IPS DF 6.9 (cell line): ENCODE data around the gene SYNPO.

ENCODE experiments used
- DNase-seq: peaks from one replicate; pipeline ENCODE4 v3.0.0-alpha.2; 2013; ENCODE audit warnings: low read depth, low spot score
- H3K27ac ChIP-seq: one replicate; pipeline ENCODE4 v1.5.1; 2013; ENCODE audit warnings: low read length, control low read depth
- H3K27me3 ChIP-seq: 2 replicates; pipeline ENCODE4 v1.6.1; 2013; ENCODE audit warnings: mild to moderate bottlenecking, low read length; ENCODE audit not compliant: control insufficient read depth, insufficient read depth
- H3K36me3 ChIP-seq: 2 replicates; pipeline ENCODE4 v1.6.1; 2013; ENCODE audit warnings: low read length; ENCODE audit not compliant: control insufficient read depth, insufficient read depth
- H3K4me1 ChIP-seq: 2 replicates; pipeline ENCODE4 v1.6.1; 2013; ENCODE audit warnings: low read length; ENCODE audit not compliant: control insufficient read depth, insufficient read depth
- H3K4me3 ChIP-seq: 2 replicates; pipeline ENCODE4 v1.5.1; 2013; ENCODE audit warnings: mild to moderate bottlenecking, low read length
- H3K9me3 ChIP-seq: 2 replicates; pipeline ENCODE4 v1.6.1; 2013; ENCODE audit warnings: low read length, inconsistent platforms; ENCODE audit not compliant: control insufficient read depth, insufficient read depth
- WGBS: extraction: QIAGEN DNeasy Blood & Tissue Kit; methylation state at CpG from one replicate; pipeline ENCODE4 v1.1.7; 2013; ENCODE audit warnings: mixed read lengths, missing lambda C conversion rate; ENCODE audit not compliant: insufficient read length, insufficient coverage; 5-methylcytosine and 5-hydroxymethylcytosine counted together

SYNPO gene

GRCh38 chr5:150633429-150633828, 7.0 kb upstream of the SYNPO start:
- WGBS = no CpG with 5 or more reads among the region's 2 CpGs
- no peak for DNase-seq
- no peaks in the 10 kb centered on the region for H3K36me3 ChIP-seq
- H3K4me3 ChIP-seq = no peak overlapping the region
- H3K27me3 ChIP-seq = no peaks in the 10 kb centered on the region
- 0 out of 2 replicates have a peak, but pooled peaks cover 2% of the 10 kb centered on the region for H3K4me1 ChIP-seq
- H3K27ac ChIP-seq = no peak overlapping the region
- no peaks in the 10 kb centered on the region for H3K9me3 ChIP-seq

- Histone ChIP-seq H3K36me3 (no peaks in the 10 kb centered on the region), H3K27ac (no peak overlapping the region), H3K4me1 (0 out of 2 replicates have a peak, but pooled peaks cover 3% of the 10 kb centered on the region), H3K4me3 (no peak overlapping the region), H3K27me3 (no peaks in the 10 kb centered on the region), H3K9me3 (no peaks in the 10 kb centered on the region)
- WGBS = no CpG with 5 or more reads among the region's 6 CpGs
- no peak for DNase-seq
Measured at GRCh38 chr5:150636391-150637244, 3.8 kb upstream of the SYNPO start.

DNA sequence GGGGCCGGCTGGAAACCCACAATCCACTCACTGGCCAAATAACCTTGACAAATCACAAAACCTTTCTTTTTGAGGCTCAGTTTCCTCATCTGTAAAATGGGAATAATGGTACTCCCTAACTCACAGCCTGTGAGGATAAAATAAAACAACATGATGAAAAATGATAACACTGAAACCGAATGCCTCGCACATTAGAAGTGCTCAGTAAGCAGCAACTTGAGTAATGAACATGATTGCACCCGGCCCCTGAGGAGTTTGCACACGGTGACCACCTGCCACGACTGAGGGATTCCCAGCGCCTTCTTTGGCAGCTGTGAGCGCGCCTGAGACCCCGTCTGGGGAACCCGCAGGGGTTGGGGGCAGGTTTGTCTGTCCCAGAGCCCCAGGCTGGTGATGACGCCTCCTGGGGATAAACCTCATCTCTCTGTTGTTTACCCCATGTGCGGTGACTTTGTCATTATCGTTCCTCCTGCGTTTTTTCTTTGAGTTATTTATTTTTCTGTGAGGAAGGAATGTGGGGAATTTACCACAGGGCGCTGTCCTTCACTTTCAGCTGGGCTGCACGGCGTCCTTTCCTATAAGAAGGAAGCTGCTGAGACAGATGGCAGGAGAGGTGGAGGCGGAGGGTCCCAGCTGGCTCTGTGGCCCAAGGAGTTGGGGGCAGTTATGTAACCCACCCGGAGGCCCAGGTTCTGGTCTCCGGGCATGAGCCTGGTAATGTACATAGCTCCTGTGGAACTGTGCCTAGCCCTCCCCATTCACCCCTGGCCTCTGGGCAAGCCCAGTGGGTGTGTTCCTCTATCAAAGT, 3.0 kb upstream of the SYNPO start:
- WGBS = no CpG with 5 or more reads among the region's 21 CpGs
- H3K4me3 ChIP-seq = no peak overlapping the region
- DNase-seq = no peak

GRCh38 chr5:150638053-150638444, 2.4 kb upstream of the SYNPO start:
- Histone ChIP-seq H3K4me3 (no peak overlapping the region), H3K27ac (no peak overlapping the region)
- no CpG with 5 or more reads among the region's 1 CpG for WGBS

More for the DNA sequence above, 3.0 kb upstream of the SYNPO start:
- Histone ChIP-seq H3K36me3 (no peaks in the 10 kb centered on the region), H3K27me3 (no peaks in the 10 kb centered on the region), H3K27ac (no peak overlapping the region), H3K9me3 (no peaks in the 10 kb centered on the region), H3K4me1 (0 out of 2 replicates have a peak, but pooled peaks cover 3% of the 10 kb centered on the region)

DNA sequence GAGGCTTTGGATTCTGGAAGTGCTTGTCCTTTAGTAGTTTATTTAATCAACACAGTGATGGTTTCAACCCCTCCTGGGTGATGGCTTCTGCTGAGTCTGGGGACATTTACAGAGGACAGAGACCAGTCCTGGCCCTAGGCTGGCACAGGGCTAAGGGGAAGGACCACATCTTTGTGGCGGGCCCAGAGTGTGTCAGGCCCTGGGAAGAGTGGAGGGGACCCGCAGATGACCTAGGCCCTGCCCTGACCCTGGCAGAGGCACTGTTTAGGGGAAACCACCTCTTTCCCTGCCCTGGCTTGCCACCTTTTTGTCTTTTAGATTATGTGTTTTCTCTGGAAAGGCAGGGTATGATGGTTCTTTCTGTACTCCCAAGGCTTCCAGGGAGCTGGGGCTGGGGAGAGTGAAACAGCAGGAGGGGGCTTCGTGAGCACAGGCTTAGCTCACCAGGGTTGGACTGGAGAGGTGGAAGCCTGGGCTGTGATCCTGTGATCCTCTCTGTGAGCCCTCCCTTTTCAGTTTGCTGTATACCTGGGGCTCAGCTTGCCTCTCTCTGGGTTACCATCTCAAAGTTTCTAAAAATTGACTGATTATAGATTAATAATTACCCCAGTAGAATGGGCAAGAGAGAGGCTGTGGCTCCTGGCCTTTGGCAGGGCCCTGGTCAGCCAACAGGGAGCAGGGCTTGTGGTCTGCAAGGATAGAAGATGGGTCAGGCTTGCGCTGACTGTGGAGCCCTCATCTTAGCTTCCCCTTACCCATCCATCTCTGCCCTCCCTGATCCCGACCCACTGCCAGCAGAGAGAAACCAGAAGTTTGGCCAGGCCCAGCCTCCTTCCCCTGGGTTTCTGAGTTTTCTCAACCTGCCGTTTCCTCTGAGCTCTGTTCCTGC, 1.7 kb upstream of the SYNPO start:
- WGBS = no CpG with 5 or more reads among the region's 6 CpGs
- no peaks in the 10 kb centered on the region for H3K36me3 ChIP-seq
- 0 out of 2 replicates have a peak, but pooled peaks cover 3% of the 10 kb centered on the region for H3K4me1 ChIP-seq
- no peaks in the 10 kb centered on the region for H3K9me3 ChIP-seq
- H3K4me3 ChIP-seq = no peak overlapping the region
- no peaks in the 10 kb centered on the region for H3K27me3 ChIP-seq
- DNase-seq = no peak
- H3K27ac ChIP-seq = no peak overlapping the region

More at GRCh38 chr5:150638053-150638444, 2.4 kb upstream of the SYNPO start:
- Histone ChIP-seq H3K36me3 (no peaks in the 10 kb centered on the region), H3K27me3 (no peaks in the 10 kb centered on the region), H3K4me1 (0 out of 2 replicates have a peak, but pooled peaks cover 3% of the 10 kb centered on the region), H3K9me3 (no peaks in the 10 kb centered on the region)
- DNase-seq = no peak

DNA sequence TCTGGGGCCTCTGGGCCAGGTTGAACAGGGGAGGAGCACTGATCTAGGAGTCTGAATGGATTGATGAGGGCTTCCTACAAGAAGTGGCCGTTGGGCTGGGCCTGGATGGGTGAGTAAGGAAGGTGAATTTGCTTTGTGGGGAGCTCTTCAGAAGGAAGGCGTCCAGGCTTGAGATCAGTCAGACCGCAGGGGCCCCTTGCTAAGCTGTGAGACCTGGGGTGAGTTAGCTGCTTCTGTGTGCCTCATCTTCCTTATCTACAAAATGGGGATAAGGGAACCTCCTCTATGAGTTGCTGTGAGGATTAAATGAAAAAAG, 1.1 kb upstream of the SYNPO start:
- H3K27me3 ChIP-seq = no peaks in the 10 kb centered on the region
- H3K4me3 ChIP-seq = no peak overlapping the region
- DNase-seq = no peak
- no peaks in the 10 kb centered on the region for H3K9me3 ChIP-seq
- no CpG with 5 or more reads among the region's 3 CpGs for WGBS
- no peak overlapping the region for H3K27ac ChIP-seq
- H3K36me3 ChIP-seq = no peaks in the 10 kb centered on the region
- H3K4me1 ChIP-seq = 0 out of 2 replicates have a peak, but pooled peaks cover 3% of the 10 kb centered on the region

DNA sequence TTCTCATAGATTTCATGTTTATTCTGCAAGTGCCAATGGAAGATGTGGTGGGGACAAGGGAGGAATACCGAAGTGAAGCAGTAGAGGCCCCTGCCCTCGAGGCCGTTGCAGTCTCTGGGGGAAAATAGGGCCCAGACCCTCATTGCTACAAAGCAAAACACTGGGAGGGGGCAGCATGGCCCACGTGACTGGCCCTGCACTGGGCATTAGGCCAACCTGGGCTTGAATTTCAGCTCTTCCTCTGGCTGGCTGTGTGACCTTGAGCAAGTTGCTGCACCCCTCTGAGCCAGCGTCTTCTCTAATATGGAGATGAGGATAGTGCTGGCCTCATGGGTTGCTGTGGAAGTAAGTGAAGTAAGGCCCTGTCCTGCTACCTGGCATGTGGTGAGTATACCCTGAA, 709 bp upstream of the SYNPO start:
- Histone ChIP-seq H3K9me3 (no peaks in the 10 kb centered on the region), H3K27ac (no peak overlapping the region), H3K4me1 (0 out of 2 replicates have a peak, but pooled peaks cover 3% of the 10 kb centered on the region), H3K36me3 (no peaks in the 10 kb centered on the region), H3K27me3 (no peaks in the 10 kb centered on the region), H3K4me3 (no peak overlapping the region)
- no peak for DNase-seq
- WGBS = no CpG with 5 or more reads among the region's 5 CpGs

DNA sequence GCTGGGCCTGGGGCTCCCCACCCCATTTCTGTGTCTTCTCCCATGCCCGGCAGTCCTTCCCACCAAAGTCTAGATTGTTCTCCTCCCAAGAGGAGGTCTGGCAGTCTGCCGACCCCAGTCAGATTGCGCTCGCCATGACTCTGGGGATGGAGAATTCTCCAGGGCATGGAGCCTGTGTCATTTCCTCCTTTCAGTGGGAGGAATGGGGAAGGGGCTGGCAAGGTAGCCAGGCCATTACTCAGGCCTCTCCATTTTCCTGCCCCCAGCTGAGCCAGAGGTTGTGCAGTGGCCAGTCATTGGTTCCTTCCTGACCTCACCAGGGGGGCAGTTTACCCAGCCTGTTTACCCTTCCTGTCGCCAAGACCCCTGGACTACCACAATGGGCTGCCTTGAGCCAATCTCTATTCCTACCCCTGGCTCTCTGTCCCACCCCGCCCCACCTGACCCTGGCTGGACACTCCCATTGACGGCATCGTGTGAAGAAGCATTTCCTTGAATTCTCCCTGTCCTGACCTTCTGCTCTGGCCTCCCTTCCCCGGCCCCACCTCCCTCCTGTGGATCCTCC, 628 bp downstream of the SYNPO start:
- Histone ChIP-seq H3K27ac (no peak overlapping the region), H3K4me3 (no peak overlapping the region), H3K27me3 (no peaks in the 10 kb centered on the region), H3K36me3 (no peaks in the 10 kb centered on the region), H3K9me3 (no peaks in the 10 kb centered on the region), H3K4me1 (0 out of 2 replicates have a peak, but pooled peaks cover 3% of the 10 kb centered on the region)
- no CpG with 5 or more reads among the region's 9 CpGs for WGBS
- DNase-seq = no peak

DNA sequence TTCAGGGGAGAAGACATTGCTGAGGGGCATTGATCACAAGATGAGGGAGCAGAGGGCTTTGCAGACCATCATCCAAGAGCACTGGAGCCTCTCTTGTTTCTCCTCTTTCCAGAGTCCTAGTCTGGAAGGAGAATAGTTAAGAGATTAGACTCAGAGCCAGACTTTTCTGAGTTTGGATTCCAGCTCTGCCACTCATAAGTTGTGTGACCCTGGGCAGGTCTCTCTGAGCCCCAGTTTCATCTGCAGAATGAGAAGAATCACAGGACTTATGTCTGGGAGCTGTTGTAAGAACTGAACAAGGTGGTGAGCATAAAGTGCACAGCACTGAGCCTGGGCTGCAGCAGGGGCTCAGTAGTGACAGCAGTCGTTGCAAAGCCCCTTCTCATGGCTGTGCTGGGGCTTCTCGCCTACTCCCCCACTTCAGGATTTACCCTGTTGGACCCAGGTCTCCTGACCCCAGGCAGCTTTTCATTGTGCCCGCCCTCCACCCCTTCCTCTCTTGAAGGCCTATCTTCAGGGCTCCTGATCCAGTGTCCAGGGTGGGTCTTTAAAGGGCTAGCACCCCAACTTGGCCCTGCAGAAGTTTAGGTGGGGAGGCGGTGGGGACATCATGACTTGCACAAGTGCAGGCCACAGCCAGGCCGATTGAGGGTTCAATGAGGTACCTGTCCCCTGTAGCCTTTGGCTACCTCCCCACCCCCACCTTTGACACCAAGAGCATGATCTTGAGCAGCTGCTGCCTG, 1.5 kb downstream of the SYNPO start:
- WGBS = no CpG with 5 or more reads among the region's 5 CpGs
- no peak for DNase-seq
- no peak overlapping the region for H3K27ac ChIP-seq
- H3K9me3 ChIP-seq = no peaks in the 10 kb centered on the region
- H3K4me1 ChIP-seq = 0 out of 2 replicates have a peak, but pooled peaks cover 3% of the 10 kb centered on the region
- H3K36me3 ChIP-seq = no peaks in the 10 kb centered on the region
- H3K4me3 ChIP-seq = no peak overlapping the region
- H3K27me3 ChIP-seq = no peaks in the 10 kb centered on the region
